GM23248 (cell line): ENCODE data around the gene ST6GAL1. TPM values are rescaled to one million over a fixed set of nuclear protein-coding genes. Genes with fewer than 3 reads are reported as not detected.

Experiments used
- DNase-seq: peaks from one replicate; pipeline ENCODE4 v3.0.0-alpha.2; 2015
- H2AFZ ChIP-seq: fragments of 200-600 bp; sonication (generic); 2 replicates; pipeline ENCODE4 v1.6.1; 2016; ENCODE audit warnings: antibody characterized with exemption
- H3F3A ChIP-seq: fragments of 200-600 bp; sonication (generic); 2 replicates; pipeline ENCODE4 v1.6.1; 2016; ENCODE audit warnings: mild to moderate bottlenecking, antibody characterized with exemption, mixed run types; ENCODE audit not compliant: insufficient read depth
- H3K27ac ChIP-seq: fragments of 200-600 bp; sonication (generic); 2 replicates; pipeline ENCODE4 v1.5.1; 2016; ENCODE audit warnings: mild to moderate bottlenecking
- H3K27me3 ChIP-seq: fragments of 200-600 bp; sonication (generic); replicated peaks from 2 replicates; pipeline ENCODE4 v1.6.1; 2016; ENCODE audit warnings: mild to moderate bottlenecking; ENCODE audit not compliant: insufficient read depth
- H3K36me3 ChIP-seq: fragments of 200-600 bp; sonication (generic); 2 replicates; pipeline ENCODE4 v1.6.1; 2016; ENCODE audit warnings: low read depth, mild to moderate bottlenecking
- H3K4me1 ChIP-seq: fragments of 200-600 bp; sonication (generic); 2 replicates; pipeline ENCODE4 v1.6.1; 2016; ENCODE audit warnings: mild to moderate bottlenecking; ENCODE audit not compliant: insufficient read depth
- H3K4me2 ChIP-seq: fragments of 200-600 bp; sonication (generic); one replicate; pipeline ENCODE4 v1.6.1; 2016; ENCODE audit warnings: mild to moderate bottlenecking; ENCODE audit not compliant: unreplicated experiment
- H3K4me3 ChIP-seq: fragments of 200-600 bp; sonication (generic); 2 replicates; pipeline ENCODE4 v1.5.1; 2016; ENCODE audit warnings: mild to moderate bottlenecking
- H3K79me2 ChIP-seq: fragments of 200-600 bp; sonication (generic); 2 replicates; pipeline ENCODE4 v1.6.1; 2016; ENCODE audit warnings: mild to moderate bottlenecking; ENCODE audit not compliant: insufficient read depth
- H3K9ac ChIP-seq: fragments of 200-600 bp; sonication (generic); 2 replicates; pipeline ENCODE4 v1.6.1; 2016; ENCODE audit warnings: mild to moderate bottlenecking
- H3K9me2 ChIP-seq: fragments of 200-600 bp; sonication (generic); 2 replicates; pipeline ENCODE4 v1.6.1; 2016; ENCODE audit warnings: mixed run types, mild to moderate bottlenecking, moderate library complexity; ENCODE audit not compliant: insufficient read depth
- H3K9me3 ChIP-seq: fragments of 200-600 bp; sonication (generic); one replicate; pipeline ENCODE4 v1.6.1; 2017; ENCODE audit warnings: low read depth
- H4K20me1 ChIP-seq: fragments of 200-600 bp; sonication (generic); 2 replicates; pipeline ENCODE4 v1.6.0; 2016; ENCODE audit not compliant: insufficient read depth
- EZH2 ChIP-seq: fragments of 200-600 bp; sonication (generic); IDR thresholded peaks from 2 replicates; pipeline ENCODE4 v1.6.1; 2018; ENCODE audit warnings: antibody characterized with exemption, mild to moderate bottlenecking; ENCODE audit not compliant: insufficient read depth, poor library complexity, severe bottlenecking
- EZH2phosphoT487 ChIP-seq: fragments of 200-600 bp; sonication (generic); IDR thresholded peaks from 2 replicates; pipeline ENCODE4 v1.6.1; 2018; ENCODE audit warnings: antibody characterized with exemption, moderate library complexity, mild to moderate bottlenecking, low read depth; ENCODE audit not compliant: insufficient read depth
- WGBS, 2 experiments: methylation state at CpG; one replicate each; pipeline ENCODE4 v1.1.6; 2015 to 2017; ENCODE audit warnings: low lambda C conversion rate in 2 of 2, low coverage in 1 of 2; ENCODE audit errors: missing lambda C conversion rate in 2 of 2; 5-methylcytosine and 5-hydroxymethylcytosine counted together
- in situ Hi-C: fragments of 300-500 bp; cut with MboI; formaldehyde crosslinking; loops from 2 replicates; pipeline ENCODE4 v1.15.0; 2020
- polyA plus RNA-seq: library from polyadenylated mRNA; unstranded; fragments of >200 nt; fragmentation: Nextera tagmentation; extraction: Ambion mirVana; gene quantifications from 2 replicates; pipeline ENCODE4 v1.2.1, GENCODE V29; 2016
- total RNA-seq: library from RNA; depleted of rRNA; stranded (reverse); fragments of >200 nt; shearing (Covaris generic); gene quantifications from 2 replicates; pipeline ENCODE4 v1.2.3, GENCODE V29; 2014

ST6GAL1 gene
- total and polyA plus RNA-seq, 2 experiments from 2014 or later = 0.20 TPM; not detected in 1

- Histone ChIP-seq H3F3A (no peaks in the 10 kb centered on the region), H3K27me3 (peaks cover 42% of the 10 kb centered on the region), H3K36me3 (no peaks in the 10 kb centered on the region), H3K9me2 (no peaks in the 10 kb centered on the region), H2AFZ (no peak overlapping the region), H3K27ac (no peak overlapping the region), H3K9ac (no peak overlapping the region), H3K79me2 (no peaks in the 10 kb centered on the region), H4K20me1 (no peaks in the 10 kb centered on the region), H3K4me3 (no peak overlapping the region), H3K4me1 (no peaks in the 10 kb centered on the region), H3K4me2 (no peak overlapping the region), H3K9me3 (no peaks in the 10 kb centered on the region)
- DNase-seq = no peak
- 19 to 26% methylated on average over 3 of the region's 3 CpGs for WGBS, 2 experiments
- in situ Hi-C loops = no loop called here
- no peak for TF ChIP-seq EZH2phosphoT487
- TF ChIP-seq EZH2 = no peak
Observed at GRCh38 chr3:186921578-186921977, 8.7 kb upstream of the ST6GAL1 start.

GRCh38 chr3:186922224-186922623 lies 8.1 kb upstream of the ST6GAL1 start:
- no peak overlapping the region for H3K4me2 ChIP-seq
- H3K4me3 ChIP-seq = no peak overlapping the region
- H3F3A ChIP-seq = no peaks in the 10 kb centered on the region
- peaks cover 36% of the 10 kb centered on the region for H3K27me3 ChIP-seq
- H3K27ac ChIP-seq = no peak overlapping the region
- 72 to 76% methylated on average over 8 to 9 of the region's 9 CpGs for WGBS, 2 experiments
- DNase-seq = no peak
- H3K79me2 ChIP-seq = no peaks in the 10 kb centered on the region
- no peak overlapping the region for H2AFZ ChIP-seq
- H4K20me1 ChIP-seq = no peaks in the 10 kb centered on the region
- no peaks in the 10 kb centered on the region for H3K4me1 ChIP-seq
- in situ Hi-C loops = no loop called here
- H3K9ac ChIP-seq = no peak overlapping the region
- no peaks in the 10 kb centered on the region for H3K36me3 ChIP-seq
- TF ChIP-seq EZH2phosphoT487 (no peak), EZH2 (no peak)
- H3K9me2 ChIP-seq = no peaks in the 10 kb centered on the region
- no peaks in the 10 kb centered on the region for H3K9me3 ChIP-seq

GRCh38 chr3:186922790-186923189 lies 7.5 kb upstream of the ST6GAL1 start:
- peaks cover 30% of the 10 kb centered on the region for H3K27me3 ChIP-seq
- H3K79me2 ChIP-seq = no peaks in the 10 kb centered on the region
- TF ChIP-seq EZH2 (no peak), EZH2phosphoT487 (no peak)
- no peaks in the 10 kb centered on the region for H4K20me1 ChIP-seq
- H3K27ac ChIP-seq = no peak overlapping the region
- no peak overlapping the region for H3K9ac ChIP-seq
- H2AFZ ChIP-seq = no peak overlapping the region
- no peak overlapping the region for H3K4me3 ChIP-seq
- H3K36me3 ChIP-seq = no peaks in the 10 kb centered on the region
- H3F3A ChIP-seq = no peaks in the 10 kb centered on the region
- in situ Hi-C loops = no loop called here
- no peak overlapping the region for H3K4me2 ChIP-seq
- DNase-seq = no peak
- no peaks in the 10 kb centered on the region for H3K9me3 ChIP-seq
- no peaks in the 10 kb centered on the region for H3K9me2 ChIP-seq
- H3K4me1 ChIP-seq = no peaks in the 10 kb centered on the region
- 49% methylated on average over 5 of the region's 5 CpGs for WGBS, 2 experiments

DNA sequence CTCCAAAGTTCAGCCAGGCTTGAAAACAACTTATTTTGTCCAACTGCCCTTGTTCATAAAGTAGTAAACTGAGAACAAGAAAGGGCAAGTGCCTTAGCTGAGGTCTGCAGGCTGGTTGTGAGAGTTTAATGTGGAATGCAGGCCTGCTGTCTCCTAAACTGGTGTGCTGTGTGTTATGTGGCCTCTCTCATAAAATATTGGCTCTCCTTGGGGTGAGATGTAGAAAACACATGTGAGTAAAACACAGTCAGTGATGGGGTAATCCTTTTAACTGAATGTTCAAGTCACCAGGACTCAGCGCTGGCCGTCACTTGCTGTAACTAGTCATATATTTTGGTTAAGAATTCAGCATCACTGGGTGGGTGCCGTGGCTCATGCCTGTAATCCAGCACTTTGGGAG lies 7.1 kb upstream of the ST6GAL1 start:
- Histone ChIP-seq H3F3A (no peaks in the 10 kb centered on the region), H3K4me2 (no peak overlapping the region), H3K4me3 (no peak overlapping the region), H3K9ac (no peak overlapping the region), H2AFZ (no peak overlapping the region), H3K27me3 (peaks cover 26% of the 10 kb centered on the region), H3K36me3 (no peaks in the 10 kb centered on the region), H3K9me2 (no peaks in the 10 kb centered on the region), H4K20me1 (no peaks in the 10 kb centered on the region), H3K27ac (no peak overlapping the region), H3K4me1 (no peaks in the 10 kb centered on the region), H3K79me2 (no peaks in the 10 kb centered on the region), H3K9me3 (no peaks in the 10 kb centered on the region)
- in situ Hi-C loops = no loop called here
- DNase-seq = no peak
- 67 to 69% methylated on average over 3 of the region's 3 CpGs for WGBS, 2 experiments
- TF ChIP-seq EZH2phosphoT487 = no peak
- no peak for TF ChIP-seq EZH2

GRCh38 chr3:186925826-186926225 lies 4.5 kb upstream of the ST6GAL1 start:
- Histone ChIP-seq H3K4me3 (no peak overlapping the region), H4K20me1 (no peaks in the 10 kb centered on the region), H3F3A (no peaks in the 10 kb centered on the region), H3K27ac (no peak overlapping the region), H3K27me3 (peaks cover 32% of the 10 kb centered on the region), H3K79me2 (no peaks in the 10 kb centered on the region), H3K9me2 (no peaks in the 10 kb centered on the region), H3K36me3 (no peaks in the 10 kb centered on the region), H3K9ac (no peak overlapping the region), H2AFZ (no peak overlapping the region), H3K4me1 (no peaks in the 10 kb centered on the region), H3K4me2 (no peak overlapping the region), H3K9me3 (no peaks in the 10 kb centered on the region)
- in situ Hi-C loops = no loop called here
- TF ChIP-seq EZH2 = no peak
- no peak for TF ChIP-seq EZH2phosphoT487
- DNase-seq = no peak
- 50% methylated on average over 1 of the region's 1 CpG for WGBS, 2 experiments
